ENCODE measurements around the gene SIAH3.

DNA sequence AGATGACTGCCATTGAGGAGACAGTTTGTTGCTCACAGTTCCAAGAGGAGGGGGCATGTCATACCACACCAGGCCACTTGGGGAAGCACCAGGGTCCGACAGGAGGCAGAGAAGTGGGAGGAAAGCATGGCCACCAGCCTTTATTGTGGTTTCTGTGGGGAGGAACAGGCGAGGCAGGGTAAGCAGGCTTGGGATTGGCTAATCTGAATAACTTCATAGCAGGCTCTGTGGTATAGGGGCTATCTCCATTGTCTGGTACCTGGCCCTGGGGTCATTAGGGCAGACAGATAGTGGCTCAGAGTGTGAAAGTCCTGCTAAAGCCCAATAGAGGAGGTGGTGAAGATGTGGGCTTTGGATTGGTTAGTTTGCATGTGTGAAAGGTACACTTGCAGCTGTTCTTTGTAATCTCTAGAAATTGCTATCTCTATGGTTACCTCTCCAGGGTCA, 114.0 kb downstream of the SIAH3 start:
- TF ChIP-seq EZH2phosphoT487 (IDR thresholded peaks at IDR 0.05; ENCODE audit: unreplicated experiment) (no peak), POLR2AphosphoS5 (IDR thresholded peaks at IDR 0.05; ENCODE audit: low read depth) (no peak), EZH2 (IDR thresholded peaks at IDR 0.05; ENCODE audit: low read depth, unreplicated experiment) (no peak), JUNB (IDR thresholded peaks at IDR 0.05; ENCODE audit: unreplicated experiment) (no peak), REST (IDR thresholded peaks at IDR 0.05; ENCODE audit: unreplicated experiment) (no peak), CREB1 (CRISPR knock-in tag; IDR thresholded peaks at IDR 0.05; ENCODE audit: low read depth) (no peak), NANOG (IDR thresholded peaks at IDR 0.05; ENCODE audit: borderline replicate concordance) (no peak), ZNF114 (CRISPR knock-in tag; IDR thresholded peaks at IDR 0.05) (no peak), STAT1 (IDR thresholded peaks at IDR 0.05; ENCODE audit: unreplicated experiment) (no peak), ZNF331 (CRISPR knock-in tag; IDR thresholded peaks at IDR 0.05; ENCODE audit: low read depth) (no peak)
- TF ChIP-seq, protein P1, sequence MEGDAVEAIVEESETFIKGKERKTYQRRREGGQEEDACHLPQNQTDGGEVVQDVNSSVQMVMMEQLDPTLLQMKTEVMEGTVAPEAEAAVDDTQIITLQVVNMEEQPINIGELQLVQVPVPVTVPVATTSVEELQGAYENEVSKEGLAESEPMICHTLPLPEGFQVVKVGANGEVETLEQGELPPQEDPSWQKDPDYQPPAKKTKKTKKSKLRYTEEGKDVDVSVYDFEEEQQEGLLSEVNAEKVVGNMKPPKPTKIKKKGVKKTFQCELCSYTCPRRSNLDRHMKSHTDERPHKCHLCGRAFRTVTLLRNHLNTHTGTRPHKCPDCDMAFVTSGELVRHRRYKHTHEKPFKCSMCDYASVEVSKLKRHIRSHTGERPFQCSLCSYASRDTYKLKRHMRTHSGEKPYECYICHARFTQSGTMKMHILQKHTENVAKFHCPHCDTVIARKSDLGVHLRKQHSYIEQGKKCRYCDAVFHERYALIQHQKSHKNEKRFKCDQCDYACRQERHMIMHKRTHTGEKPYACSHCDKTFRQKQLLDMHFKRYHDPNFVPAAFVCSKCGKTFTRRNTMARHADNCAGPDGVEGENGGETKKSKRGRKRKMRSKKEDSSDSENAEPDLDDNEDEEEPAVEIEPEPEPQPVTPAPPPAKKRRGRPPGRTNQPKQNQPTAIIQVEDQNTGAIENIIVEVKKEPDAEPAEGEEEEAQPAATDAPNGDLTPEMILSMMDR (conservative IDR thresholded peaks at IDR 0.05; ENCODE audit: low read depth in 2 of 2): peak; percentile 65
- TF ChIP-seq, protein P2, sequence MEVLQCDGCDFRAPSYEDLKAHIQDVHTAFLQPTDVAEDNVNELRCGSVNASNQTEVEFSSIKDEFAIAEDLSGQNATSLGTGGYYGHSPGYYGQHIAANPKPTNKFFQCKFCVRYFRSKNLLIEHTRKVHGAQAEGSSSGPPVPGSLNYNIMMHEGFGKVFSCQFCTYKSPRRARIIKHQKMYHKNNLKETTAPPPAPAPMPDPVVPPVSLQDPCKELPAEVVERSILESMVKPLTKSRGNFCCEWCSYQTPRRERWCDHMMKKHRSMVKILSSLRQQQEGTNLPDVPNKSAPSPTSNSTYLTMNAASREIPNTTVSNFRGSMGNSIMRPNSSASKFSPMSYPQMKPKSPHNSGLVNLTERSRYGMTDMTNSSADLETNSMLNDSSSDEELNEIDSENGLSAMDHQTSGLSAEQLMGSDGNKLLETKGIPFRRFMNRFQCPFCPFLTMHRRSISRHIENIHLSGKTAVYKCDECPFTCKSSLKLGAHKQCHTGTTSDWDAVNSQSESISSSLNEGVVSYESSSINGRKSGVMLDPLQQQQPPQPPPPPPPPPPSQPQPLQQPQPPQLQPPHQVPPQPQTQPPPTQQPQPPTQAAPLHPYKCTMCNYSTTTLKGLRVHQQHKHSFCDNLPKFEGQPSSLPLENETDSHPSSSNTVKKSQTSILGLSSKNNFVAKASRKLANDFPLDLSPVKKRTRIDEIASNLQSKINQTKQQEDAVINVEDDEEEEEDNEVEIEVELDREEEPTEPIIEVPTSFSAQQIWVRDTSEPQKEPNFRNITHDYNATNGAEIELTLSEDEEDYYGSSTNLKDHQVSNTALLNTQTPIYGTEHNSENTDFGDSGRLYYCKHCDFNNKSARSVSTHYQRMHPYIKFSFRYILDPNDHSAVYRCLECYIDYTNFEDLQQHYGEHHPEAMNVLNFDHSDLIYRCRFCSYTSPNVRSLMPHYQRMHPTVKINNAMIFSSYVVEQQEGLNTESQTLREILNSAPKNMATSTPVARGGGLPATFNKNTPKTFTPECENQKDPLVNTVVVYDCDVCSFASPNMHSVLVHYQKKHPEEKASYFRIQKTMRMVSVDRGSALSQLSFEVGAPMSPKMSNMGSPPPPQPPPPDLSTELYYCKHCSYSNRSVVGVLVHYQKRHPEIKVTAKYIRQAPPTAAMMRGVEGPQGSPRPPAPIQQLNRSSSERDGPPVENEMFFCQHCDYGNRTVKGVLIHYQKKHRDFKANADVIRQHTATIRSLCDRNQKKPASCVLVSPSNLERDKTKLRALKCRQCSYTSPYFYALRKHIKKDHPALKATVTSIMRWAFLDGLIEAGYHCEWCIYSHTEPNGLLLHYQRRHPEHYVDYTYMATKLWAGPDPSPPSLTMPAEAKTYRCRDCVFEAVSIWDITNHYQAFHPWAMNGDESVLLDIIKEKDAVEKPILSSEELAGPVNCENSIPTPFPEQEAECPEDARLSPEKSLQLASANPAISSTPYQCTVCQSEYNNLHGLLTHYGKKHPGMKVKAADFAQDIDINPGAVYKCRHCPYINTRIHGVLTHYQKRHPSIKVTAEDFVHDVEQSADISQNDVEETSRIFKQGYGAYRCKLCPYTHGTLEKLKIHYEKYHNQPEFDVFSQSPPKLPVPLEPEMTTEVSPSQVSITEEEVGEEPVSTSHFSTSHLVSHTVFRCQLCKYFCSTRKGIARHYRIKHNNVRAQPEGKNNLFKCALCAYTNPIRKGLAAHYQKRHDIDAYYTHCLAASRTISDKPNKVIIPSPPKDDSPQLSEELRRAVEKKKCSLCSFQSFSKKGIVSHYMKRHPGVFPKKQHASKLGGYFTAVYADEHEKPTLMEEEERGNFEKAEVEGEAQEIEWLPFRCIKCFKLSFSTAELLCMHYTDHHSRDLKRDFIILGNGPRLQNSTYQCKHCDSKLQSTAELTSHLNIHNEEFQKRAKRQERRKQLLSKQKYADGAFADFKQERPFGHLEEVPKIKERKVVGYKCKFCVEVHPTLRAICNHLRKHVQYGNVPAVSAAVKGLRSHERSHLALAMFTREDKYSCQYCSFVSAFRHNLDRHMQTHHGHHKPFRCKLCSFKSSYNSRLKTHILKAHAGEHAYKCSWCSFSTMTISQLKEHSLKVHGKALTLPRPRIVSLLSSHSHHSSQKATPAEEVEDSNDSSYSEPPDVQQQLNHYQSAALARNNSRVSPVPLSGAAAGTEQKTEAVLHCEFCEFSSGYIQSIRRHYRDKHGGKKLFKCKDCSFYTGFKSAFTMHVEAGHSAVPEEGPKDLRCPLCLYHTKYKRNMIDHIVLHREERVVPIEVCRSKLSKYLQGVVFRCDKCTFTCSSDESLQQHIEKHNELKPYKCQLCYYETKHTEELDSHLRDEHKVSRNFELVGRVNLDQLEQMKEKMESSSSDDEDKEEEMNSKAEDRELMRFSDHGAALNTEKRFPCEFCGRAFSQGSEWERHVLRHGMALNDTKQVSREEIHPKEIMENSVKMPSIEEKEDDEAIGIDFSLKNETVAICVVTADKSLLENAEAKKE (CRISPR knock-in tag; IDR thresholded peaks at IDR 0.05): no peak

All from GM23338 (cell line).